ENCODE data around the gene CCDC27. TPM values are rescaled to one million over a fixed set of nuclear protein-coding genes. Genes with fewer than 3 reads are reported as not detected.
"Not testable (repeated sequence)": the region's sequence is repeated elsewhere in the genome, so short reads cannot be mapped to it uniquely, and the experiment has no call there.

The CCDC27 gene
- total RNA-seq, 1 experiment from 2014 or later: not detected

- H3K4me1 ChIP-seq (replicated peaks): no peaks in the 10 kb centered on the region
- DNase-seq (ENCODE audit: low read depth in 1 of 2, low spot score in 2 of 2): no peak
Measured at GRCh38 chr1:3803905-3804626, 51.8 kb downstream of the CCDC27 start.

GRCh38 chr1:3804627-3804944 is 52.3 kb downstream of the CCDC27 start:
- not testable (repeated sequence) for DNase-seq (ENCODE audit: low read depth in 1 of 2, low spot score in 2 of 2); H3K4me1 ChIP-seq (replicated peaks); H3K9me3 ChIP-seq (replicated peaks)

More at GRCh38 chr1:3803905-3804626, 51.8 kb downstream of the CCDC27 start:
- Histone ChIP-seq H3K36me3 (no peaks in the 10 kb centered on the region), H3K9me3 (replicated peaks) (no peaks in the 10 kb centered on the region), H3K27ac (no peak overlapping the region), H3K4me3 (no peak overlapping the region), H3K27me3 (replicated peaks) (0 out of 2 replicates have a peak, but pooled peaks cover 4% of the 10 kb centered on the region)

GRCh38 chr1:3805038-3805437 is 52.8 kb downstream of the CCDC27 start:
- Histone ChIP-seq H3K4me3 (no peak overlapping the region), H3K9me3 (replicated peaks) (no peaks in the 10 kb centered on the region), H3K27ac (no peak overlapping the region), H3K27me3 (replicated peaks) (0 out of 2 replicates have a peak, but pooled peaks cover 4% of the 10 kb centered on the region), H3K36me3 (no peaks in the 10 kb centered on the region), H3K4me1 (replicated peaks) (no peaks in the 10 kb centered on the region)
- DNase-seq (ENCODE audit: low read depth in 1 of 2, low spot score in 2 of 2): no peak

More at GRCh38 chr1:3804627-3804944, 52.3 kb downstream of the CCDC27 start:
- not testable (repeated sequence) for H3K27ac ChIP-seq; H3K27me3 ChIP-seq (replicated peaks); H3K4me3 ChIP-seq; H3K36me3 ChIP-seq

GRCh38 chr1:3807769-3808168 is 55.5 kb downstream of the CCDC27 start:
- 0 out of 2 replicates have a peak, but pooled peaks cover 4% of the 10 kb centered on the region for H3K27me3 ChIP-seq (replicated peaks)
- no peaks in the 10 kb centered on the region for H3K9me3 ChIP-seq (replicated peaks)
- no peak overlapping the region for H3K27ac ChIP-seq
- no peaks in the 10 kb centered on the region for H3K4me1 ChIP-seq (replicated peaks)
- DNase-seq (ENCODE audit: low read depth in 1 of 2, low spot score in 2 of 2): no peak
- H3K4me3 ChIP-seq: no peak overlapping the region
- no peaks in the 10 kb centered on the region for H3K36me3 ChIP-seq

- H3K27me3 ChIP-seq (replicated peaks): no peaks in the 10 kb centered on the region
- no peak overlapping the region for H3K4me3 ChIP-seq
- no peaks in the 10 kb centered on the region for H3K4me1 ChIP-seq (replicated peaks)
- no peak for DNase-seq (ENCODE audit: low read depth in 1 of 2, low spot score in 2 of 2)
- no peak overlapping the region for H3K27ac ChIP-seq
- H3K9me3 ChIP-seq (replicated peaks): no peaks in the 10 kb centered on the region
- no peaks in the 10 kb centered on the region for H3K36me3 ChIP-seq
Measured at GRCh38 chr1:3809680-3810079, 57.4 kb downstream of the CCDC27 start.

- H3K9me3 ChIP-seq (replicated peaks); H3K4me1 ChIP-seq (replicated peaks); H3K36me3 ChIP-seq; H3K4me3 ChIP-seq; H3K27me3 ChIP-seq (replicated peaks); DNase-seq (ENCODE audit: low read depth in 1 of 2, low spot score in 2 of 2); H3K27ac ChIP-seq: not testable (repeated sequence)
Measured at GRCh38 chr1:3810149-3810761, 58.0 kb downstream of the CCDC27 start.

GRCh38 chr1:3811595-3811911 is 59.3 kb downstream of the CCDC27 start:
- Histone ChIP-seq H3K4me3 (no peak overlapping the region), H3K9me3 (replicated peaks) (no peaks in the 10 kb centered on the region), H3K36me3 (no peaks in the 10 kb centered on the region), H3K27ac (no peak overlapping the region), H3K27me3 (replicated peaks) (no peaks in the 10 kb centered on the region), H3K4me1 (replicated peaks) (no peaks in the 10 kb centered on the region)
- no peak for DNase-seq (ENCODE audit: low read depth in 1 of 2, low spot score in 2 of 2)

GRCh38 chr1:3814065-3814464 is 61.8 kb downstream of the CCDC27 start:
- Histone ChIP-seq H3K9me3 (replicated peaks) (no peaks in the 10 kb centered on the region), H3K27ac (no peak overlapping the region), H3K4me1 (replicated peaks) (no peaks in the 10 kb centered on the region)

GRCh38 chr1:3814771-3815561 is 62.7 kb downstream of the CCDC27 start:
- Histone ChIP-seq H3K36me3 (no peaks in the 10 kb centered on the region), H3K9me3 (replicated peaks) (no peaks in the 10 kb centered on the region), H3K27me3 (replicated peaks) (no peaks in the 10 kb centered on the region), H3K4me1 (replicated peaks) (no peaks in the 10 kb centered on the region), H3K4me3 (no peak overlapping the region), H3K27ac (no peak overlapping the region)
- no peak for DNase-seq (ENCODE audit: low read depth in 1 of 2, low spot score in 2 of 2)

More at GRCh38 chr1:3814065-3814464, 61.8 kb downstream of the CCDC27 start:
- no peak for DNase-seq (ENCODE audit: low read depth in 1 of 2, low spot score in 2 of 2)
- H3K36me3 ChIP-seq: no peaks in the 10 kb centered on the region
- H3K27me3 ChIP-seq (replicated peaks): no peaks in the 10 kb centered on the region
- no peak overlapping the region for H3K4me3 ChIP-seq

GRCh38 chr1:3816331-3817137 is 64.3 kb downstream of the CCDC27 start:
- Histone ChIP-seq H3K27ac (no peak overlapping the region), H3K9me3 (replicated peaks) (no peaks in the 10 kb centered on the region), H3K4me3 (no peak overlapping the region), H3K4me1 (replicated peaks) (no peaks in the 10 kb centered on the region), H3K27me3 (replicated peaks) (no peaks in the 10 kb centered on the region), H3K36me3 (peaks cover 7% of the 10 kb centered on the region; the same call in 1 of the 2 replicates)
- no peak for DNase-seq (ENCODE audit: low read depth in 1 of 2, low spot score in 2 of 2)

GRCh38 chr1:3817138-3817740 is 65.0 kb downstream of the CCDC27 start:
- Histone ChIP-seq H3K4me1 (replicated peaks) (no peaks in the 10 kb centered on the region), H3K4me3 (no peak overlapping the region), H3K27ac (no peak overlapping the region), H3K36me3 (peaks cover 7% of the 10 kb centered on the region; the same call in 1 of the 2 replicates), H3K27me3 (replicated peaks) (no peaks in the 10 kb centered on the region), H3K9me3 (replicated peaks) (no peaks in the 10 kb centered on the region)
- DNase-seq (ENCODE audit: low read depth in 1 of 2, low spot score in 2 of 2): no peak

GRCh38 chr1:3817821-3818597 is 65.8 kb downstream of the CCDC27 start:
- no peak for DNase-seq (ENCODE audit: low read depth in 1 of 2, low spot score in 2 of 2)
- H3K27ac ChIP-seq: no peak overlapping the region
- H3K36me3 ChIP-seq: peaks cover 12% of the 10 kb centered on the region
- no peaks in the 10 kb centered on the region for H3K9me3 ChIP-seq (replicated peaks)
- no peaks in the 10 kb centered on the region for H3K4me1 ChIP-seq (replicated peaks)
- H3K4me3 ChIP-seq: no peak overlapping the region
- H3K27me3 ChIP-seq (replicated peaks): no peaks in the 10 kb centered on the region

Data from SJSA1 (cell line).